Kasumi-1 (cell line): ENCODE data around the gene EPHB3.

Source experiments
- DNase-seq, 2 experiments: peaks; one replicate each; lab custom pipeline; 2025; lab: John Stamatoyannopoulos, UW

EPHB3 gene

GRCh38 chr3:184626923-184627322 lies 65.3 kb downstream of the EPHB3 start:
- no peak for DNase-seq

- no peak for DNase-seq
Observed at GRCh38 chr3:184629555-184630160, 68.1 kb downstream of the EPHB3 start.

GRCh38 chr3:184630861-184631471 lies 69.4 kb downstream of the EPHB3 start:
- DNase-seq = no peak

GRCh38 chr3:184631472-184631861 lies 69.9 kb downstream of the EPHB3 start:
- no peak for DNase-seq
